ENCODE measurements around the gene PDGFC.

DNA sequence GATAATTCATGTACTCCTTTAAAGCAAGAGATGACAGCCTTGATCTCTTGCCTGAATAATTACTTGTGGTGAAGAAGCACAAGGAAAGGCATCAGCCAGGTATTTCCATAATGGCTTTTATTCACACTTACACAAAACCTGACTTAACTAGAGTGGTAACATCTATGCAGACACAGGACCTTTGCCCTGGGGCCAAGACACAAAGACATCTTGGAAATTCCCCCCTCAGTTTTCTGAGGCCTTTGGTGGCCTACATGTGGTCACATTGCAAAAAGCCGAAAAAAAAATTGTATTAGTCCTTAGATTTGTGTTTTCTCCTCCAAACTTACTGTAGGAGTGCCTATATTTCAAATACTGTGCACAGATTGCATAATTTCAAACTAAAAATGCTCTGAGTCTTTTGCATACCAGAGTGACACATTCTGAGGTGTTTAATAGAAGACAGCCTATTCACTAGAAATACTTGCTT is 172.4 kb downstream of the PDGFC start:
- no peak for TF ChIP-seq POLR2A (IDR thresholded peaks at IDR 0.05)
- TF ChIP-seq, protein P1, sequence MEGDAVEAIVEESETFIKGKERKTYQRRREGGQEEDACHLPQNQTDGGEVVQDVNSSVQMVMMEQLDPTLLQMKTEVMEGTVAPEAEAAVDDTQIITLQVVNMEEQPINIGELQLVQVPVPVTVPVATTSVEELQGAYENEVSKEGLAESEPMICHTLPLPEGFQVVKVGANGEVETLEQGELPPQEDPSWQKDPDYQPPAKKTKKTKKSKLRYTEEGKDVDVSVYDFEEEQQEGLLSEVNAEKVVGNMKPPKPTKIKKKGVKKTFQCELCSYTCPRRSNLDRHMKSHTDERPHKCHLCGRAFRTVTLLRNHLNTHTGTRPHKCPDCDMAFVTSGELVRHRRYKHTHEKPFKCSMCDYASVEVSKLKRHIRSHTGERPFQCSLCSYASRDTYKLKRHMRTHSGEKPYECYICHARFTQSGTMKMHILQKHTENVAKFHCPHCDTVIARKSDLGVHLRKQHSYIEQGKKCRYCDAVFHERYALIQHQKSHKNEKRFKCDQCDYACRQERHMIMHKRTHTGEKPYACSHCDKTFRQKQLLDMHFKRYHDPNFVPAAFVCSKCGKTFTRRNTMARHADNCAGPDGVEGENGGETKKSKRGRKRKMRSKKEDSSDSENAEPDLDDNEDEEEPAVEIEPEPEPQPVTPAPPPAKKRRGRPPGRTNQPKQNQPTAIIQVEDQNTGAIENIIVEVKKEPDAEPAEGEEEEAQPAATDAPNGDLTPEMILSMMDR (IDR thresholded peaks at IDR 0.05), result no peak
